ENCODE measurements around the gene BCL7A.
A peak's percentile ranks its signal among the peaks of the same experiment; 100 is the strongest.

The BCL7A gene

GRCh38 chr12:122079532-122080081, 57.9 kb downstream of the BCL7A start:
- TF ChIP-seq CTCF (IDR thresholded peaks at IDR 0.05; ENCODE audit: insufficient read depth, low read length, poor library complexity, severe bottlenecking): no peak
- H3K4me3 ChIP-seq (replicated peaks; ENCODE audit: low read depth, low read length): peak overlapping the region; percentile 55
- H3K36me3 ChIP-seq (ENCODE audit: control insufficient read depth, insufficient read depth, low read length): no peaks in the 10 kb centered on the region
- no peaks in the 10 kb centered on the region for H3K27me3 ChIP-seq (replicated peaks; ENCODE audit: control insufficient read depth, insufficient read depth, low read length)
- no peak for DNase-seq (ENCODE audit: extremely low read depth, insufficient read length)

GRCh38 chr12:122080149-122081082, 58.7 kb downstream of the BCL7A start:
- H3K4me3 ChIP-seq (replicated peaks; ENCODE audit: low read depth, low read length): peak overlapping the region; percentile 55
- TF ChIP-seq CTCF (IDR thresholded peaks at IDR 0.05; ENCODE audit: insufficient read depth, low read length, poor library complexity, severe bottlenecking): no peak
- no peak for DNase-seq (ENCODE audit: extremely low read depth, insufficient read length)
- H3K36me3 ChIP-seq (ENCODE audit: control insufficient read depth, insufficient read depth, low read length): no peaks in the 10 kb centered on the region
- no peaks in the 10 kb centered on the region for H3K27me3 ChIP-seq (replicated peaks; ENCODE audit: control insufficient read depth, insufficient read depth, low read length)

- no peak for DNase-seq (ENCODE audit: extremely low read depth, insufficient read length)
- no peaks in the 10 kb centered on the region for H3K36me3 ChIP-seq (ENCODE audit: control insufficient read depth, insufficient read depth, low read length)
- no peak for TF ChIP-seq CTCF (IDR thresholded peaks at IDR 0.05; ENCODE audit: insufficient read depth, low read length, poor library complexity, severe bottlenecking)
- peak overlapping the region; percentile 16 for H3K4me3 ChIP-seq (replicated peaks; ENCODE audit: low read depth, low read length)
- no peaks in the 10 kb centered on the region for H3K27me3 ChIP-seq (replicated peaks; ENCODE audit: control insufficient read depth, insufficient read depth, low read length)
These were observed 59.5 kb downstream of the BCL7A start for GRCh38 chr12:122081083-122081696.

GRCh38 chr12:122081697-122082221, 60.1 kb downstream of the BCL7A start:
- TF ChIP-seq CTCF (IDR thresholded peaks at IDR 0.05; ENCODE audit: insufficient read depth, low read length, poor library complexity, severe bottlenecking): no peak
- no peaks in the 10 kb centered on the region for H3K36me3 ChIP-seq (ENCODE audit: control insufficient read depth, insufficient read depth, low read length)
- no peak overlapping the region for H3K4me3 ChIP-seq (replicated peaks; ENCODE audit: low read depth, low read length)
- DNase-seq (ENCODE audit: extremely low read depth, insufficient read length): peak; percentile 56
- no peaks in the 10 kb centered on the region for H3K27me3 ChIP-seq (replicated peaks; ENCODE audit: control insufficient read depth, insufficient read depth, low read length)

DNA sequence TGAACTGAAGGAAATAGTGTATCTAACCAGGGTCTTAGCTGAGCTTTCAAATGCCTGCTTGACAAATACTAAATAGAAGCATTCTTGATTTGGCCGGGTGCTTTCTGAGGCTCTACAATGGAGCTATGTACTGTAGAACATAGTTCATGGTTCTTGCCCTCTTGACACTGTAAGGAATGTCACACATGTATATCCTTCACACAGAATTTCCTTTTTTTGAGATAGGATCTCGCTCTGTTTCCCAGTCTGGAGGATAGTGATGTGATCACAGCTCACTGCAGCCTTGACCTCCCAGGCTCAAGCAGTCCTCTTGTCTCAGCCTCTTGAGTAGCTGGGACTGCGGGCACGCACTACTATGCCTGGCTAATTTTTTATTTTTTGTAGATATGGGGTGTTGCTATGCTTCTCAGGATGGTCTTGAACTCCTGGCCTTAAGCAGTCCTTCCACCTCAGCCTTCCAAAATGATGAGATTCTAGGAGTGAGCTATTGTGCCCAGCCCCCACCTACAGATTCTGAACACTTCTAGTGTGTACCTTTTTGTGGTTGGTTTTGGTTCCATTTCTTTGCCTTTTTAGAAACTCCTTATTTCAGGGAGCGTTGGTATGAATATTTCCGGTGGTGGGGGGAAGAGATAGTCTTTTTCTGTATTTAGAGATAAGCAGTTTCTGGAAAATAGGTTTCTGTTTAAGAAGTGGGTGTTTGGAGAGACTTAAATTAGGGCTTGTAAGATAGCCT, 61.1 kb downstream of the BCL7A start:
- no peak for TF ChIP-seq CTCF (IDR thresholded peaks at IDR 0.05; ENCODE audit: insufficient read depth, low read length, poor library complexity, severe bottlenecking)
- no peaks in the 10 kb centered on the region for H3K36me3 ChIP-seq (ENCODE audit: control insufficient read depth, insufficient read depth, low read length)
- no peak for DNase-seq (ENCODE audit: extremely low read depth, insufficient read length)
- H3K27me3 ChIP-seq (replicated peaks; ENCODE audit: control insufficient read depth, insufficient read depth, low read length): no peaks in the 10 kb centered on the region
- H3K4me3 ChIP-seq (replicated peaks; ENCODE audit: low read depth, low read length): no peak overlapping the region
